A549 (cell line): ENCODE data around the gene GRID1. TPM values are rescaled to one million over a fixed set of nuclear protein-coding genes. Genes with fewer than 3 reads are reported as not detected.

Experiments used
- ATAC-seq, 2 experiments: fragments of 200-7000 bp in 1 of 2; fragments of >200 bp in 1 of 2; cut with Nextera tagmentation in 1 of 2; cut with Tn5 transposase in 1 of 2; 3 replicates each; pipeline versions ENCODE4 v1.8.0 to v1.9.1; 2018 to 2020; ENCODE audit warnings: mild to moderate bottlenecking in 1 of 2, moderate library complexity in 1 of 2
- CTCF ChIA-PET: fragments of 300-600 bp; sonication (Branson Sonifier 250); formaldehyde crosslinking; extraction: SDS; loops from one replicate; lab custom pipeline; 2021; ENCODE audit warnings: antibody characterized with exemption, inconsistent platforms; lab: Yijun Ruan, JAX
- POLR2A ChIA-PET: fragments of 350-600 bp; formaldehyde crosslinking; extraction: SDS; loops from one replicate; lab custom pipeline; 2021; ENCODE audit warnings: antibody characterized with exemption, inconsistent platforms; lab: Yijun Ruan, JAX
- DNase-seq, 2 experiments: peaks; one replicate each; pipeline versions ENCODE4 v3.0.0 to v3.0.0-alpha.2; 2011 to 2016; ENCODE audit warnings: low read depth in 1 of 2, low spot score in 1 of 2
- FAIRE-seq: peaks from 2 replicates; lab custom pipeline; 2011; peaks lifted over from hg19 to GRCh38; lab: Jason Lieb, UNC
- H3K27ac ChIP-seq, 2 experiments: fragments of >200 bp; sonication (Bioruptor Twin); formaldehyde crosslinking; 3 replicates each; pipeline ENCODE4 v1.5.1; 2016 to 2017
- H3K4me1 ChIP-seq: fragments of >200 bp; sonication (Bioruptor Twin); formaldehyde crosslinking; 3 replicates; pipeline ENCODE4 v1.6.1; 2016
- H3K4me2 ChIP-seq: fragments of >200 bp; sonication (Bioruptor Twin); formaldehyde crosslinking; 3 replicates; pipeline ENCODE4 v1.6.1; 2016
- H3K4me3 ChIP-seq: fragments of >200 bp; sonication (Bioruptor Twin); formaldehyde crosslinking; 3 replicates; pipeline ENCODE4 v1.5.1; 2016
- H3K9me3 ChIP-seq: fragments of >200 bp; sonication (Bioruptor Twin); formaldehyde crosslinking; 3 replicates; pipeline ENCODE4 v1.6.1; 2016
- BCL3 ChIP-seq: fragments of >200 bp; sonication (Bioruptor Twin); formaldehyde crosslinking; IDR thresholded peaks from 3 replicates; pipeline ENCODE4 v1.6.1; 2016
- BHLHE40 ChIP-seq: IDR thresholded peaks from 2 replicates; pipeline ENCODE4 v1.6.1; 2012; ENCODE audit warnings: low read depth, low read length, inconsistent platforms
- CBX2 ChIP-seq: fragments of 200-600 bp; sonication (generic); IDR thresholded peaks from 2 replicates; pipeline ENCODE4 v1.6.1; 2016; ENCODE audit warnings: low read depth, mild to moderate bottlenecking, borderline replicate concordance
- CBX8 ChIP-seq: fragments of 200-600 bp; sonication (generic); IDR thresholded peaks from 2 replicates; pipeline ENCODE4 v1.6.1; 2016
- CEBPB ChIP-seq, 2 experiments: fragments of >200 bp in 1 of 2; sonication (Bioruptor Twin) in 1 of 2; formaldehyde crosslinking in 1 of 2; IDR thresholded peaks; 2 replicates each; pipeline ENCODE4 v1.6.1; 2012 to 2016
- CHD4 ChIP-seq: fragments of 200-600 bp; sonication (generic); IDR thresholded peaks from 2 replicates; pipeline ENCODE4 v1.6.1; 2016; ENCODE audit warnings: antibody characterized with exemption, mild to moderate bottlenecking, borderline replicate concordance
- E2F6 ChIP-seq: IDR thresholded peaks from 2 replicates; pipeline ENCODE4 v1.6.1; 2012; ENCODE audit warnings: low read depth, borderline replicate concordance
- ESRRA ChIP-seq: fragments of 150-350 bp; IDR thresholded peaks from 2 replicates; pipeline ENCODE4 v1.6.1; 2014; ENCODE audit warnings: mild to moderate bottlenecking, low read length, borderline replicate concordance
- FOXS1 ChIP-seq: fragments of 250-450 bp; sonication (Bioruptor Pico); IDR thresholded peaks from 2 replicates; pipeline ENCODE4 v1.5.0; 2020; ENCODE audit warnings: mild to moderate bottlenecking, moderate library complexity
- GATA3 ChIP-seq: IDR thresholded peaks from 2 replicates; pipeline ENCODE4 v1.6.1; 2012; ENCODE audit warnings: borderline replicate concordance
- HDAC2 ChIP-seq: fragments of 200-600 bp; sonication (generic); IDR thresholded peaks from 2 replicates; pipeline ENCODE4 v1.6.1; 2016
- HES2 ChIP-seq: fragments of >200 bp; sonication (Bioruptor Twin); formaldehyde crosslinking; IDR thresholded peaks from 2 replicates; pipeline ENCODE4 v1.6.1; 2016
- HMGXB4 ChIP-seq: fragments of 250-450 bp; sonication (Bioruptor Pico); IDR thresholded peaks from 2 replicates; pipeline ENCODE4 v1.5.0; 2021; ENCODE audit warnings: mild to moderate bottlenecking, moderate library complexity, borderline replicate concordance
- HOXB13 ChIP-seq: fragments of 250-450 bp; sonication (Bioruptor Pico); IDR thresholded peaks from 2 replicates; pipeline ENCODE4 v1.5.0; 2020; ENCODE audit warnings: low read depth, mild to moderate bottlenecking, moderate library complexity
- HOXB5 ChIP-seq: fragments of 250-450 bp; sonication (Bioruptor Pico); IDR thresholded peaks from 2 replicates; pipeline ENCODE4 v1.5.0; 2020; ENCODE audit warnings: mild to moderate bottlenecking, moderate library complexity
- JUN ChIP-seq, 2 experiments: fragments of >200 bp; sonication (Bioruptor Twin); formaldehyde crosslinking; IDR thresholded peaks; 2 replicates in 1 of 2; 3 replicates in 1 of 2; pipeline ENCODE4 v1.6.1; 2016 to 2017
- KDM5A ChIP-seq: fragments of 200-600 bp; sonication (generic); IDR thresholded peaks from 2 replicates; pipeline ENCODE4 v1.6.1; 2016; ENCODE audit warnings: antibody characterized with exemption, mild to moderate bottlenecking
- MAX ChIP-seq: IDR thresholded peaks from 2 replicates; pipeline ENCODE4 v1.6.1; 2012
- MYC ChIP-seq: IDR thresholded peaks from 2 replicates; pipeline ENCODE4 v1.6.1; 2012; ENCODE audit warnings: mild to moderate bottlenecking, inconsistent platforms, low read length, improper control_type of control experiment, borderline replicate concordance
- PBX3 ChIP-seq: IDR thresholded peaks from 2 replicates; pipeline ENCODE4 v1.6.1; 2012
- RAD21 ChIP-seq, 2 experiments: fragments of >200 bp in 1 of 2; sonication (Bioruptor Twin) in 1 of 2; formaldehyde crosslinking in 1 of 2; IDR thresholded peaks in 1 of 2; conservative IDR thresholded peaks in 1 of 2; 2 replicates in 1 of 2; 3 replicates in 1 of 2; pipeline ENCODE4 v1.6.1; 2012 to 2018; ENCODE audit warnings: inconsistent platforms in 1 of 2
- RARB ChIP-seq: fragments of 250-450 bp; sonication (Bioruptor Pico); IDR thresholded peaks from 2 replicates; pipeline ENCODE4 v1.8.0; 2021; ENCODE audit warnings: mild to moderate bottlenecking, moderate library complexity
- RFX5 ChIP-seq: fragments of 450-650 bp; IDR thresholded peaks from 2 replicates; pipeline ENCODE4 v1.7.1; 2014; ENCODE audit warnings: antibody characterized with exemption, mild to moderate bottlenecking, moderate library complexity
- RNF2 ChIP-seq: fragments of 200-600 bp; sonication (generic); IDR thresholded peaks from 2 replicates; pipeline ENCODE4 v1.6.1; 2016; ENCODE audit warnings: low read depth, mild to moderate bottlenecking, antibody characterized with exemption, moderate library complexity, borderline replicate concordance
- TP53 ChIP-seq: fragments of 250-450 bp; sonication (Bioruptor Pico); IDR thresholded peaks from 2 replicates; pipeline ENCODE4 v1.5.0; 2021; ENCODE audit warnings: mild to moderate bottlenecking, moderate library complexity
- USF2 ChIP-seq: fragments of 450-650 bp; IDR thresholded peaks from 2 replicates; pipeline ENCODE4 v1.6.1; 2014; ENCODE audit warnings: antibody characterized with exemption
- ZNF302 ChIP-seq: fragments of 250-450 bp; sonication (Bioruptor Pico); IDR thresholded peaks from 2 replicates; pipeline ENCODE4 v1.9.0; 2021; ENCODE audit warnings: inconsistent platforms, mild to moderate bottlenecking, moderate library complexity
- WGBS: methylation state at CpG from one replicate; pipeline ENCODE4 v1.1.6; 2017; ENCODE audit errors: missing lambda C conversion rate; 5-methylcytosine and 5-hydroxymethylcytosine counted together
- polyA plus RNA-seq, 4 experiments: library from polyadenylated mRNA; depleted of rRNA in 3 of 4; stranded (reverse); fragments of >200 nt; fragmentation: RNase III in 1 of 4; extraction: RNeasy Plus Mini Kit Qiagen cat#74134 plus additional on column Dnase treatment in 1 of 4; gene quantifications; 2 replicates in 3 of 4; 3 replicates in 1 of 4; pipeline ENCODE4 v1.2.3, GENCODE V29; 2011 to 2017

Gene GRID1
- polyA plus RNA-seq, 2 of the 4 experiments (the other 2 are of a cell fraction): 0.14 to 0.30 TPM

GRCh38 chr10:86090807-86091206 lies 275.8 kb downstream of the GRID1 start (continued):
- TF ChIP-seq HES2 (no peak), BHLHE40 (no peak), ESRRA (no peak)

- WGBS: 51% methylated on average over 9 of the region's 9 CpGs
- H3K27ac ChIP-seq: no peak overlapping the region
- H3K9me3 ChIP-seq: no peaks in the 10 kb centered on the region
- FAIRE-seq (no peak), ATAC-seq (no peak), DNase-seq (no peak)
- no peaks in the 10 kb centered on the region for H3K4me1 ChIP-seq
- no peak overlapping the region for H3K4me3 ChIP-seq
- POLR2A ChIA-PET: no interaction called here
- CTCF ChIA-PET: interaction anchor here (0.5 kb wide), 1 partner anchor 273 kb away, joined by 3 read pairs; no protein-coding TSS in a partner anchor
- H3K4me2 ChIP-seq: no peak overlapping the region
- TF ChIP-seq HMGXB4 (CRISPR knock-in tag) (no peak), HOXB5 (no peak), HOXB13 (no peak), RAD21 (conservative IDR thresholded peaks at IDR 0.05 in 1 of 2, IDR thresholded peaks at IDR 0.05 in 1 of 2) (no peak), KDM5A (no peak), CHD4 (no peak), BCL3 (no peak), BHLHE40 (no peak), HDAC2 (no peak), GATA3 (no peak), FOXS1 (CRISPR knock-in tag) (no peak), ZNF302 (CRISPR knock-in tag) (no peak), MYC (no peak), PBX3 (no peak), MAX (no peak), RARB (CRISPR knock-in tag) (no peak), RFX5 (no peak), E2F6 (no peak), RNF2 (no peak)
- TF ChIP-seq, all 56 proteins: peak for 0
Observed at GRCh38 chr10:86087716-86088115, 278.9 kb downstream of the GRID1 start.

- H3K27ac ChIP-seq: no peak overlapping the region
- WGBS: 25% methylated on average over 4 of the region's 4 CpGs
- no peak overlapping the region for H3K4me2 ChIP-seq
- ChIA-PET CTCF (no interaction called here), POLR2A (no interaction called here)
- no peak overlapping the region for H3K4me3 ChIP-seq
- H3K9me3 ChIP-seq: no peaks in the 10 kb centered on the region
- no peaks in the 10 kb centered on the region for H3K4me1 ChIP-seq
- no peak for DNase-seq
- FAIRE-seq: no peak
- TF ChIP-seq TP53 (CRISPR knock-in tag) (no peak), CEBPB (IDR thresholded peaks at IDR 0.05) (no peak), USF2 (no peak), JUN (IDR thresholded peaks at IDR 0.05) (no peak), HDAC2 (no peak), CBX8 (no peak), CBX2 (no peak), HOXB5 (no peak)
- TF ChIP-seq, all 56 proteins: peak for 0
- ATAC-seq: no peak
Observed at GRCh38 chr10:86086418-86086817, 280.2 kb downstream of the GRID1 start.
